Caco-2 (cell line): ENCODE results near the gene STRN3. TPM values are rescaled to one million over a fixed set of nuclear protein-coding genes. Genes with fewer than 3 reads are reported as not detected.

Experiments used
- BruUV-seq: library from RNA; stranded (reverse); fragments of 400-500 nt; replicated peaks from 2 replicates; lab custom pipeline; 2021; lab: Mats Ljungman, UMichigan
- CTCF ChIA-PET: fragments of 300-600 bp; sonication (Branson Sonifier 250); formaldehyde crosslinking; loops from one replicate; lab custom pipeline; 2022; ENCODE audit warnings: antibody characterized with exemption; lab: Charles Lee
- POLR2A ChIA-PET: fragments of 300-600 bp; sonication (Branson Sonifier 250); formaldehyde crosslinking; loops from one replicate; lab custom pipeline; 2022; ENCODE audit warnings: antibody characterized with exemption; lab: Charles Lee
- DNase-seq, 2 experiments: peaks; one replicate each; pipeline versions ENCODE4 v3.0.0 to v3.0.0-alpha.2; 2020 to 2022
- H3K27me3 ChIP-seq: replicated peaks from 2 replicates; pipeline ENCODE4 v1.6.0; 2011; ENCODE audit warnings: low read length; ENCODE audit not compliant: control insufficient read depth, insufficient read depth
- H3K36me3 ChIP-seq: 2 replicates; pipeline ENCODE4 v1.5.1; 2011; ENCODE audit warnings: low read length; ENCODE audit not compliant: control insufficient read depth, insufficient read depth
- H3K4me1 ChIP-seq: fragments of 250-450 bp; sonication (Bioruptor Pico); 2 replicates; pipeline ENCODE4 v1.5.1; 2020; ENCODE audit warnings: mild to moderate bottlenecking
- H3K4me3 ChIP-seq: 2 replicates; pipeline ENCODE4 v1.5.1; 2011; ENCODE audit warnings: low read depth, mild to moderate bottlenecking, control low read depth, low read length
- H3K9me3 ChIP-seq: fragments of 250-450 bp; sonication (Bioruptor Pico); 2 replicates; pipeline ENCODE4 v1.5.1; 2020; ENCODE audit warnings: mild to moderate bottlenecking, moderate library complexity
- H3K27ac Mint-ChIP-seq: one replicate; pipeline ENCODE4 v1.8.0; 2022; ENCODE audit warnings: mixed read lengths; ENCODE audit not compliant: unreplicated experiment
- H3K27me3 Mint-ChIP-seq: one replicate; pipeline ENCODE4 v1.8.0; 2022; ENCODE audit warnings: mixed read lengths; ENCODE audit not compliant: insufficient read depth, unreplicated experiment
- H3K36me3 Mint-ChIP-seq: one replicate; pipeline ENCODE4 v1.8.0; 2022; ENCODE audit warnings: mild to moderate bottlenecking, mixed read lengths; ENCODE audit not compliant: insufficient read depth, unreplicated experiment
- H3K4me1 Mint-ChIP-seq: one replicate; pipeline ENCODE4 v1.8.0; 2022; ENCODE audit warnings: low read depth, mixed read lengths; ENCODE audit not compliant: unreplicated experiment
- H3K4me3 Mint-ChIP-seq: one replicate; pipeline ENCODE4 v1.8.0; 2022; ENCODE audit warnings: mild to moderate bottlenecking, moderate library complexity, mixed read lengths; ENCODE audit not compliant: unreplicated experiment
- H3K9me3 Mint-ChIP-seq: one replicate; pipeline ENCODE4 v1.8.0; 2022; ENCODE audit warnings: mixed read lengths; ENCODE audit not compliant: unreplicated experiment
- CTCF ChIP-seq, 2 experiments: fragments of 200-600 bp in 1 of 2; IDR thresholded peaks; 1 replicate in 1 of 2; 2 replicates in 1 of 2; pipeline versions ENCODE4 v1.5.1 to v1.8.0; 2011 to 2022; ENCODE audit warnings: antibody characterized with exemption in 1 of 2, control low read depth in 1 of 2, inconsistent platforms in 1 of 2, low read depth in 1 of 2, low read length in 1 of 2, mild to moderate bottlenecking in 1 of 2, moderate library complexity in 1 of 2; ENCODE audit not compliant: insufficient read depth in 1 of 2, severe bottlenecking in 1 of 2, unreplicated experiment in 1 of 2
- intact Hi-C: fragments of 100-400 bp; cut with micrococcal nuclease; formaldehyde crosslinking; loops from one replicate; pipeline ENCODE4 v1.10.0; 2022; ENCODE audit not compliant: unreplicated experiment
- total RNA-seq: library from RNA; stranded (reverse); gene quantifications from 2 replicates; pipeline ENCODE4 v1.2.3, GENCODE V29; 2022

Gene STRN3
- total RNA-seq, 1 experiment from 2014 or later, result 38.0 TPM

- Mint-ChIP-seq H3K9me3 (no peaks in the 10 kb centered on the region), H3K27ac (peak overlapping the region; percentile 17), H3K4me3 (no peak overlapping the region), H3K27me3 (no peaks in the 10 kb centered on the region), H3K4me1 (peaks cover 7% of the 10 kb centered on the region), H3K36me3 (peaks cover 4% of the 10 kb centered on the region)
- Histone ChIP-seq H3K4me3 (no peak overlapping the region), H3K4me1 (peaks cover 13% of the 10 kb centered on the region), H3K27me3 (no peaks in the 10 kb centered on the region), H3K9me3 (no peaks in the 10 kb centered on the region), H3K36me3 (no peaks in the 10 kb centered on the region)
- DNase-seq, result no peak
- no peak for TF ChIP-seq CTCF (IDR thresholded peaks at IDR 0.05; ENCODE audit: insufficient read depth in 1 of 2, low read depth in 1 of 2, low read length in 1 of 2, severe bottlenecking in 1 of 2, unreplicated experiment in 1 of 2)
- BruUV-seq, result no TSS peak
- intact Hi-C loops, result no loop called here
- POLR2A ChIA-PET, result no interaction called here
- CTCF ChIA-PET, result no interaction called here
These were observed 40.4 kb downstream of the STRN3 start for GRCh38 chr14:30985796-30986195.

DNA sequence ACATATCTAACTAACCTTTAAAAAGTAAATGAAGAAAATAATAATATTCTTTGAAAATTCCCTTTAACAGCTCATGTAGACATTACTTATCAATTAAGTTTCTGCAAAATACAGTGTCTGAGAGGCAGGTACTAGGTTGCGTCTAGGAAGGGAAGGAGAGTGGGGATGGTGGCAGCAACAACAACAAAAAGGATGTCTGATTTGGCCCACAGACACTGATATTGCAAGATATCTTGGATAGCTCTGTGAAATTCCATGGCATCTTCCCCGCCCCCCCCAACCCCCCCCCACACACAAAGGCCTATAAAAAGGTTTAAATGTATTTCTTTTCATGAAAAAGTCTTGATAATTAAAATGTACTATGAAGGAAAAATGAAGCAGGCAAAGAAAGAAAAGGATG, 42.3 kb downstream of the STRN3 start:
- POLR2A ChIA-PET, result no interaction called here
- DNase-seq, result no peak
- no peak for TF ChIP-seq CTCF (IDR thresholded peaks at IDR 0.05; ENCODE audit: insufficient read depth in 1 of 2, low read depth in 1 of 2, low read length in 1 of 2, severe bottlenecking in 1 of 2, unreplicated experiment in 1 of 2)
- intact Hi-C loops, result no loop called here
- BruUV-seq, result no TSS peak
- Mint-ChIP-seq H3K4me3 (no peak overlapping the region), H3K9me3 (no peaks in the 10 kb centered on the region), H3K27me3 (no peaks in the 10 kb centered on the region), H3K4me1 (peaks cover 3% of the 10 kb centered on the region), H3K27ac (no peak overlapping the region), H3K36me3 (no peaks in the 10 kb centered on the region)
- no peaks in the 10 kb centered on the region for H3K36me3 ChIP-seq
- H3K4me1 ChIP-seq, result peaks cover 9% of the 10 kb centered on the region; the same call in 1 of the 2 replicates
- CTCF ChIA-PET, result interaction anchor here (0.6 kb wide), 1 partner anchor 275 kb away, joined by 7 read pairs; no protein-coding TSS in a partner anchor
- H3K27me3 ChIP-seq, result no peaks in the 10 kb centered on the region
- H3K4me3 ChIP-seq, result no peak overlapping the region
- no peaks in the 10 kb centered on the region for H3K9me3 ChIP-seq

- Histone ChIP-seq H3K9me3 (no peaks in the 10 kb centered on the region), H3K4me1 (peaks cover 9% of the 10 kb centered on the region; the same call in 1 of the 2 replicates), H3K27me3 (no peaks in the 10 kb centered on the region), H3K4me3 (no peak overlapping the region), H3K36me3 (no peaks in the 10 kb centered on the region)
- H3K36me3 Mint-ChIP-seq, result no peaks in the 10 kb centered on the region
- no peak overlapping the region for H3K4me3 Mint-ChIP-seq
- no peaks in the 10 kb centered on the region for H3K27me3 Mint-ChIP-seq
- BruUV-seq, result no TSS peak
- intact Hi-C loops, result no loop called here
- no peak for DNase-seq
- TF ChIP-seq CTCF (IDR thresholded peaks at IDR 0.05; ENCODE audit: insufficient read depth in 1 of 2, low read depth in 1 of 2, low read length in 1 of 2, severe bottlenecking in 1 of 2, unreplicated experiment in 1 of 2), result no peak
- ChIA-PET CTCF (interaction anchor here (0.6 kb wide), 1 partner anchor 1168 kb away, joined by 3 read pairs; no protein-coding TSS in a partner anchor), POLR2A (interaction anchor here (2.2 kb wide), 1 partner anchor 44 kb away, joined by 6 read pairs; the partner anchor contains the start of gene STRN3)
- H3K27ac Mint-ChIP-seq, result no peak overlapping the region
- no peaks in the 10 kb centered on the region for H3K9me3 Mint-ChIP-seq
- no peaks in the 10 kb centered on the region for H3K4me1 Mint-ChIP-seq
These were observed 43.6 kb downstream of the STRN3 start for GRCh38 chr14:30982533-30982932.
